SU-DHL-6 (cell line): Measurements from ENCODE around the gene CYP2D6.
A peak's percentile ranks its signal among the peaks of the same experiment; 100 is the strongest.
"Not testable (repeated sequence)": the region's sequence is repeated elsewhere in the genome, so short reads cannot be mapped to it uniquely, and the experiment has no call there.

Source experiments
- H2AFZ ChIP-seq: fragments of 200-600 bp; sonication (generic); 2 replicates; pipeline ENCODE4 v1.6.1; 2014; ENCODE audit warnings: low read depth, mild to moderate bottlenecking, moderate library complexity, mixed read lengths, antibody characterized with exemption, low read length; ENCODE audit not compliant: severe bottlenecking
- H3F3A ChIP-seq: fragments of 200-600 bp; shearing (Covaris generic); 2 replicates; pipeline ENCODE4 v1.6.0; 2016; ENCODE audit warnings: antibody characterized with exemption, mild to moderate bottlenecking; ENCODE audit not compliant: insufficient read depth
- H3K27ac ChIP-seq: fragments of 200-600 bp; sonication (generic); 2 replicates; pipeline ENCODE4 v1.5.1; 2016; ENCODE audit warnings: low read depth, mild to moderate bottlenecking, low read length, moderate library complexity, mixed read lengths
- H3K27me3 ChIP-seq: fragments of 200-600 bp; sonication (generic), shearing (Covaris generic); 2 replicates; pipeline ENCODE4 v1.6.0; 2014; ENCODE audit warnings: mild to moderate bottlenecking, low read length
- H3K36me3 ChIP-seq: fragments of 200-600 bp; sonication (generic); 2 replicates; pipeline ENCODE4 v1.6.1; 2014; ENCODE audit warnings: mild to moderate bottlenecking, low read length, mixed read lengths
- H3K4me2 ChIP-seq: fragments of 300-600, 200-600 bp; shearing (Covaris generic), sonication (generic); 2 replicates; pipeline ENCODE4 v1.6.0; 2014; ENCODE audit warnings: low read length, low read depth, mild to moderate bottlenecking; ENCODE audit not compliant: poor library complexity, severe bottlenecking
- H3K4me3 ChIP-seq: fragments of 200-600 bp; sonication (generic); 2 replicates; pipeline ENCODE4 v1.5.1; 2014; ENCODE audit warnings: antibody characterized with exemption, low read length, mild to moderate bottlenecking, mixed read lengths; ENCODE audit not compliant: insufficient read depth, poor library complexity, severe bottlenecking
- H3K79me2 ChIP-seq: fragments of 200-600 bp; sonication (generic); 2 replicates; pipeline ENCODE4 v1.6.1; 2014; ENCODE audit warnings: mild to moderate bottlenecking, low read length, moderate library complexity; ENCODE audit not compliant: insufficient read depth
- H3K9ac ChIP-seq: fragments of 200-600 bp; sonication (generic); 2 replicates; pipeline ENCODE4 v1.7.0; 2014; ENCODE audit warnings: mild to moderate bottlenecking, low read length
- H3K9me2 ChIP-seq: fragments of 200-600 bp; sonication (generic); replicated peaks from 2 replicates; pipeline ENCODE4 v1.6.1; 2014; ENCODE audit warnings: low read length; ENCODE audit not compliant: insufficient read depth
- H3K9me3 ChIP-seq: fragments of 200-600 bp; sonication (generic); 2 replicates; pipeline ENCODE4 v1.6.1; 2014; ENCODE audit warnings: low read length, mixed read lengths; ENCODE audit not compliant: insufficient read depth
- H4K20me1 ChIP-seq: fragments of 200-600 bp; sonication (generic); 2 replicates; pipeline ENCODE4 v1.6.1; 2014; ENCODE audit warnings: low read depth, mild to moderate bottlenecking, antibody characterized with exemption, low read length, moderate library complexity, mixed read lengths
- EZH2phosphoT487 ChIP-seq: fragments of 200-600 bp; sonication (generic), shearing (Covaris generic); conservative IDR thresholded peaks from 2 replicates; pipeline ENCODE4 v1.6.1; 2018; ENCODE audit warnings: mild to moderate bottlenecking, antibody characterized with exemption, low read length, moderate library complexity, mixed read lengths
- TF ChIP-seq, protein P1 (sequence below): fragments of 200-600 bp; sonication (generic); IDR thresholded peaks from one replicate; pipeline ENCODE4 v1.5.1; 2017; ENCODE audit warnings: antibody characterized with exemption, mild to moderate bottlenecking, low read length, moderate library complexity; ENCODE audit not compliant: insufficient read depth, poor library complexity, severe bottlenecking

The CYP2D6 gene

DNA sequence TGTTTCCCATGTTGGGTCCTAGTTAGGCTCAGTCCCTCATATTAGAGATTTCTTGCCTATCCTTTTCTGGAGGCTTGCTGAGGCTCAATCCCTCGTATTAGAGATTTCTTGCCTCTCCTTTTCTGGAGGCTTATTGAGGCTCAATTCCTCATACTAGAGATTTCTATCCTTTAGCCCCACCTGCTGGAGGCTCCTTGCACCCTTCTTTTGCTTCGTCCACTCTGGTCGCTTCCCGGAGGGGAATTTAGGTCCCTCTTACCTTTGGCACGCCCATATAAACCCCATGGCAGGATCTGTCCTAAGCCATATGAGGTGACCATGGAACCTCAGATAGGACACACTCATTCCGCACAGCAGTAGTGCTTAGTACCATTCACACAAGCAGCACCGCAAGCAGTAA is 15.9 kb downstream of the CYP2D6 start:
- Histone ChIP-seq H3K4me2 (no peak overlapping the region), H2AFZ (no peak overlapping the region), H3K27me3 (no peaks in the 10 kb centered on the region), H3K79me2 (no peaks in the 10 kb centered on the region), H3K4me3 (no peak overlapping the region), H3K9me3 (peaks cover 12% of the 10 kb centered on the region; the same call in 1 of the 2 replicates), H3K9ac (no peak overlapping the region), H3F3A (0 out of 2 replicates have a peak, but pooled peaks cover under 1% of the 10 kb centered on the region), H3K36me3 (no peaks in the 10 kb centered on the region), H4K20me1 (no peaks in the 10 kb centered on the region), H3K9me2 (no peaks in the 10 kb centered on the region), H3K27ac (no peak overlapping the region)
- no peak for TF ChIP-seq EZH2phosphoT487
- TF ChIP-seq, protein P1, sequence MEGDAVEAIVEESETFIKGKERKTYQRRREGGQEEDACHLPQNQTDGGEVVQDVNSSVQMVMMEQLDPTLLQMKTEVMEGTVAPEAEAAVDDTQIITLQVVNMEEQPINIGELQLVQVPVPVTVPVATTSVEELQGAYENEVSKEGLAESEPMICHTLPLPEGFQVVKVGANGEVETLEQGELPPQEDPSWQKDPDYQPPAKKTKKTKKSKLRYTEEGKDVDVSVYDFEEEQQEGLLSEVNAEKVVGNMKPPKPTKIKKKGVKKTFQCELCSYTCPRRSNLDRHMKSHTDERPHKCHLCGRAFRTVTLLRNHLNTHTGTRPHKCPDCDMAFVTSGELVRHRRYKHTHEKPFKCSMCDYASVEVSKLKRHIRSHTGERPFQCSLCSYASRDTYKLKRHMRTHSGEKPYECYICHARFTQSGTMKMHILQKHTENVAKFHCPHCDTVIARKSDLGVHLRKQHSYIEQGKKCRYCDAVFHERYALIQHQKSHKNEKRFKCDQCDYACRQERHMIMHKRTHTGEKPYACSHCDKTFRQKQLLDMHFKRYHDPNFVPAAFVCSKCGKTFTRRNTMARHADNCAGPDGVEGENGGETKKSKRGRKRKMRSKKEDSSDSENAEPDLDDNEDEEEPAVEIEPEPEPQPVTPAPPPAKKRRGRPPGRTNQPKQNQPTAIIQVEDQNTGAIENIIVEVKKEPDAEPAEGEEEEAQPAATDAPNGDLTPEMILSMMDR: peak; percentile 13

DNA sequence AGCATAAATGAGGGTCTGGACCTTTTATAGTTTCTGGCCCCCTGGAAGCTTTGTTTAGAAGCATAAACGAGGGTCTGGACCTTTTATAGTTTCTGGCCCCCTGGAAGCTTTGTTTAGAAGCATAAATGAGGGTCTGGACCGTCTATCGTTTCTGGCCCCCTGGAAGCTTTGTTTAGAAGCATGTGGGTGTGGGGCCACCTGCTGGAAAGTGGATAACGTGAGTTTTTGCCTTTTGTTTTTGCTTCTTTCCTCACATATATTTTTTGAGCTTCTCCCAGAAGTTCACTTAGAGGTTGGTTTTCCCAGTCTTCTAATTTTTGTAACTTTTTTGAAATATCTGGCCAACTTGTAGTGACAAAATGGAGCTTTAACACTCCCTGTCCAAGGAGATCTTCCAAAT is 17.8 kb downstream of the CYP2D6 start:
- H3K9me3 ChIP-seq: peaks cover 12% of the 10 kb centered on the region; the same call in 1 of the 2 replicates
- not testable (repeated sequence) for H4K20me1 ChIP-seq, H3K4me2 ChIP-seq, H3K4me3 ChIP-seq, H3K79me2 ChIP-seq, H2AFZ ChIP-seq, H3K9me2 ChIP-seq, H3K27ac ChIP-seq, H3K9ac ChIP-seq, H3F3A ChIP-seq, H3K36me3 ChIP-seq, H3K27me3 ChIP-seq

DNA sequence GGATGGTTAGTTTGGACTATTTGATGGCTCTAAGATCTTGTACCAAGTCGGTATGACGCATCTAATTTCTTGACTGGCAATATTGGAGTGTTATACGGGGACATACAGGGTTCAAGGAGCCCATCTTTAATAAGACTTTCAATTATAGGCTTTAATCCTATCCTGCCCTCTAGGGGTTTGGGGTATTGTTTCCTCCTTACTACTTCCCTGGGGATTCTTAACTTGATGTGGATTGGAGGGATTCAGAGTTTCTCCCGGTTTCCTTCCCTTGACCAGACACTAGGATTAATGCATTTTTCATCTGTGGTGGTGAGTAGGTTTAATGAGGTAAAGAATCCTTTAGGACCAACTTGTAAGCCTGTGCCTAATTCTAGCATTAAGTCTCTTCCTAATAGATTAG is 18.8 kb downstream of the CYP2D6 start:
- H3K27me3 ChIP-seq: no peaks in the 10 kb centered on the region
- no peak for TF ChIP-seq EZH2phosphoT487
- TF ChIP-seq, protein P1: no peak

DNA sequence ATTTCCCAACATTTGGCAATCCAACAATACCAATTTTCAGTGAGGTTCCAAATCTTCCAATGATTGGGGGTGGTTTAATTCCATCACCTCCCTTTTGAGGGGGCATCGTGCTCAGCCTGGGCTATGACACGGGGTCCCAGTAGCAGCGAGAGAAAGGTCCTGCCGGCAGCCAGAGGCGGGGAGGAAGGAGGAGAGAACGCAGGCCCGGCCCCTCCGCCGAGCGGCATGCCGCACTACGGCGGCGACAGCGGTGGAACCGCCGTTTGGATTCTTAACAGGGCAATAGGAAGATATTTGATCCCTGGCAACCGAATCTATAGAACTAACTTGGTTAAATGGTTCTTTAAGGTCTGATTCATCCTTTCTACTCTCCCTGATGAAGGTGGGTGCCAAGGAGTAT is 21.8 kb downstream of the CYP2D6 start:
- H2AFZ ChIP-seq: no peak overlapping the region
- H3K9me2 ChIP-seq: no peaks in the 10 kb centered on the region
- H3K36me3 ChIP-seq: no peaks in the 10 kb centered on the region
- TF ChIP-seq, protein P1: no peak
- no peak for TF ChIP-seq EZH2phosphoT487
- no peaks in the 10 kb centered on the region for H3K27me3 ChIP-seq
- no peaks in the 10 kb centered on the region for H4K20me1 ChIP-seq
- no peaks in the 10 kb centered on the region for H3F3A ChIP-seq
- no peaks in the 10 kb centered on the region for H3K79me2 ChIP-seq
- H3K27ac ChIP-seq: no peak overlapping the region
- peaks cover 18% of the 10 kb centered on the region; the same call in 1 of the 2 replicates for H3K9me3 ChIP-seq
- H3K4me3 ChIP-seq: no peak overlapping the region
- no peak overlapping the region for H3K9ac ChIP-seq
- H3K4me2 ChIP-seq: no peak overlapping the region

More for the DNA sequence above, 18.8 kb downstream of the CYP2D6 start:
- H3K4me2 ChIP-seq: no peak overlapping the region
- no peaks in the 10 kb centered on the region for H3K9me2 ChIP-seq
- no peaks in the 10 kb centered on the region for H4K20me1 ChIP-seq
- H2AFZ ChIP-seq: no peak overlapping the region
- H3K36me3 ChIP-seq: no peaks in the 10 kb centered on the region
- H3K79me2 ChIP-seq: no peaks in the 10 kb centered on the region
- H3F3A ChIP-seq: no peaks in the 10 kb centered on the region
- H3K27ac ChIP-seq: no peak overlapping the region
- no peak overlapping the region for H3K9ac ChIP-seq
- no peak overlapping the region for H3K4me3 ChIP-seq
- H3K9me3 ChIP-seq: peaks cover 12% of the 10 kb centered on the region; the same call in 1 of the 2 replicates

DNA sequence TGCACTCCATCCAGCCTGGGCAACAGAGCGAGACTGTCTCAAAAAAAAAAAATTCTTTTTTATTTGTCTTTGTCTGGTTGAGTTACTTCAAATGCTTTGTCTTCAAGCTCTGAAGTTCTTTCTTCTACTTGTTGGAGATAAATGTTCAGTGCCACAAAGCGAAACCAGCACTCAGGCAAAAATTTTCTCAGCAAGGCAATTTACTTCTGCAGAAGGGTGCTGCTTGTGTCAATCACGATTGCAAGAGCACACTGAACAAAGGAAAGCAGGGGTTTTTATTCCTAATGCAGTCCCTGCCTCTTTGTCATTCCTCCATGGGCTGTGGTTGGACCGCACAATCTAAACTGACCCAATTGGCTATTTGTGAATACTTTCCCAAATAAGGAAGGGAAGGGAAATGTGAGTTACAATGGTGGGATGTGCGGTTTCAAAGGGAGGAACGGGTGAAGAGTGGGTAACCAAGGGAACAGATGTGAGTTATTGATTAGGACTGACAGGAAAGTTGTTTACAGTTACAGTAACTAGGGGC is 26.2 kb downstream of the CYP2D6 start:
- not testable (repeated sequence) for H3K9me2 ChIP-seq, H3K4me3 ChIP-seq, H3K27ac ChIP-seq, H4K20me1 ChIP-seq, H3K9ac ChIP-seq, H3K36me3 ChIP-seq, H3K27me3 ChIP-seq, H3K79me2 ChIP-seq, H2AFZ ChIP-seq, H3K4me2 ChIP-seq, H3F3A ChIP-seq
- H3K9me3 ChIP-seq: peaks cover 29% of the 10 kb centered on the region
